Hypothalamus (tissue), 51 donors: ENCODE data around the gene MEIKIN.

Source experiments
- DNase-seq, 51 donors: peaks; one replicate each; lab custom pipeline; 2025; lab: John Stamatoyannopoulos, UW

The MEIKIN gene

GRCh38 chr5:131945551-131946168 is at the start of gene MEIKIN:
MEIKIN (minus strand) TSS chr5:131945663; CDS start chr5:131945505, 158 bp downstream.
- no peak for DNase-seq

GRCh38 chr5:131994533-131995226 is 49.2 kb upstream of the MEIKIN start:
- DNase-seq = no peak

DNA sequence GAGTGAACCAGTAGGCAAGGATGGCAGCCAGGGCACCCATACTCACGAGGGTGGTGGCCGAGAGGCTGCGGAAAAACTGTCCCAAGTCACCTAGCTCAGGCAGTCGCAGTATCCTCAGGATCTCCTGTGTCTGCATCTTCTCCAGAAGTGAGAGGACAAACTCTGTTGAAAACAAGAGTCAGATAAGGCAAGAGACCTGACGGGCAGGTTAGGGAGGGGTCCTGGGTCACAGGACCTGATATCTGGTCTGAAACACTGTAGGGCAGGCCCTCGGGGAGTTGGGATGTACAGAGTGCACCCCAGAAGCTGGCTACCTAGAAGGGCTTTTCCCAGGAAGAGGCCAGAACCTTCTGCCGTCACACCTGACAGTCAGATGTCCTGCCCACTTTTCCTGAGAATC is 48.6 kb upstream of the MEIKIN start:
- DNase-seq = no peak

GRCh38 chr5:131993676-131994075 is 48.2 kb upstream of the MEIKIN start:
- no peak for DNase-seq

GRCh38 chr5:131992370-131992769 is 46.9 kb upstream of the MEIKIN start:
- DNase-seq = no peak

DNA sequence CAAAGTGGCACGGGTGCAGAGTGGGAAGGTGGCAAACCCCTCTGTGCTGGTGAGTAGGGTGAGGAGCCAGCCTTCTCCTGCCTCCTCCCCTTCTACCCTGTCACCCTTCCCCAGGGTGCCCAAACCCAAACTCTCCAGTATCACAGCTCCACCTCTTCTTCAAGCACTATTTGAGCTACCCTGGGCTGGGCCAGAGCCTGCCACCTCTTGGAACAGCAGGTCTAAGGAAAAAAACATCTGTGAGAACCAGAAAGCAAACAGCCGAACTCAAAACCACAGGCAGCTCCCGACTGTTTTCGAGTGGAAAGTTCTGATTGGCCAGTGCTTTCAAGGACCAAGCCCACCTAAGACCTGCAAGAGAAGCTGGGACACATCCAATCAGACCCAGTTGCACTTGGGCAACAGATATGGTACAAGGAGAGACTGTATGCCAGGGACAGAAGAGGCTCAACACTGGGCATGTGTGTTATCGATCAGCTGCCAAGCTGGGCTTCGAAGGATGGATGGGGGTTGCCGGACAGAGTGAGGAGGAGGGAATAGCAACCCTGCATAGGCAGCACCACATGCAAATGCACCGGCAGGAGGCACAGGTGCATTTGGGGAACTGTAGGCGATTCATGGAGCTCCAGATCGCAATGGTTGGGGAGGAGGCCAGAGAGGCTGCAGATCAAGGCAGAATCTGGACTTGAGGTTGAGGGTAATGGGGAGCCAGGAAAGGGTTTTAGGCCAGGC is 46.3 kb upstream of the MEIKIN start:
- no peak for DNase-seq

DNA sequence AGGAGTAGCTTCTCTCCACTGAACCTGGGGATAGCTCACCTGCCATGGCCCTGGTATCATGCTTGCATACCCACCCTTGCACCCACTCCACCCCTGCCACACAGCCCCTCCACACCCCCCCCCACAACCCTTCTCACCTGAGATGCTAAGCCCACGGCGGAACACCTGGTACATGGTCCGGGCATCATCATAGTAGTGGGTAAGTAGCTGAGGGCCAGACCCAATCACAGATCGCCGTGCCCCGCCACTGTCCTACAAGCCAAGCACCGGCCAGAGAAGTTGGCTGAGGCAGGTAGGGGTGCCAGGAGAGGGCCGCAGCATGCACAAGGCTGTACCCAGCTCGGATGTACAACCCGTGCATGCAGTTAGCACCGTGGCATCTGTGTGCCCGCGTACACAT is 45.3 kb upstream of the MEIKIN start:
- DNase-seq = no peak

- DNase-seq = no peak
Observed at GRCh38 chr5:131988601-131989000, 43.1 kb upstream of the MEIKIN start.

DNA sequence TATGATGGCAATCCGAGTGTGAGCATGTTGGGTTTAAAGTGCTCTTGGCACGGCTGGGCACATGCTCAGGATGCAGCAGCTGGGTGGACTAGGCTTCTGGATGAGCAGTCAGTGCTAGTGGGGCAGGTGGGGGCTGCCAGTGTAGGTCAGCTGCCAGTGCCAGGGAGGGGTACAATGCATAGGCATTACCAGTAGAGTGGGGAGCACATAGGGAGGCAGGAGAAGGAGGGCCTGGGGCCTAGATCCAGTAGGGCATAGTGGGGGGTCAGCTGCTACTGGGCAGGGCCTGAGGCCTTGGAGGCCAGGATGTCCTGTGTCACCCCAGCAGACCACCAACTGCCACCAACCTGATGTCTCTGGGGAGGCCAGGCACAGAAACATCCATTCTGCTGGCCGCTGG is 41.8 kb upstream of the MEIKIN start:
- DNase-seq = no peak

- peak in 16 of 51 donors; percentile 10 to 61 (median 31) for DNase-seq
Observed at GRCh38 chr5:131986161-131986912, 40.9 kb upstream of the MEIKIN start.

GRCh38 chr5:131984956-131985665 is 39.6 kb upstream of the MEIKIN start:
- peak in 18 of 51 donors; percentile 13 to 59 (median 27) for DNase-seq

GRCh38 chr5:131983244-131983771 is 37.8 kb upstream of the MEIKIN start:
- DNase-seq = no peak

- no peak for DNase-seq
Observed at GRCh38 chr5:131981516-131981915, 36.1 kb upstream of the MEIKIN start.

DNA sequence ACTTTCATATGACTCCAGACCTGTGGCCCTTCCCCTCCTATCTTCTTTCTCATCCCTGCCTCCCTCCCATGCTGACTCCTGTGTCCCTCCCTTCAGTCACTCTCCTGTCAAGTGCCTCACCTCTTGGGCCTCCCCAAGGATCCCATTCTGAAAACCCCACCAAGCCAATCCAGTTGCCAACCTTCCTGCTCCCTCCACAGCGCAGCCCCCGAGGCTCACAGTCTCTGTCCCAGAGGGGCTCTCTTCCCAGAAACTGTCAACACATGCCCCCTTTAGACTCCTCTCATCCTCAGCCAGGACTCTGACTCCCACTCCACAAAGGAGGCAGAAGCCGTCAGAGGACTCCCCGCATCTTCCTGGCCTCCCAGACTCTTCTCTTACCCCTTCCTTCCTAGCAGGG is 35.2 kb upstream of the MEIKIN start:
- DNase-seq = no peak

DNA sequence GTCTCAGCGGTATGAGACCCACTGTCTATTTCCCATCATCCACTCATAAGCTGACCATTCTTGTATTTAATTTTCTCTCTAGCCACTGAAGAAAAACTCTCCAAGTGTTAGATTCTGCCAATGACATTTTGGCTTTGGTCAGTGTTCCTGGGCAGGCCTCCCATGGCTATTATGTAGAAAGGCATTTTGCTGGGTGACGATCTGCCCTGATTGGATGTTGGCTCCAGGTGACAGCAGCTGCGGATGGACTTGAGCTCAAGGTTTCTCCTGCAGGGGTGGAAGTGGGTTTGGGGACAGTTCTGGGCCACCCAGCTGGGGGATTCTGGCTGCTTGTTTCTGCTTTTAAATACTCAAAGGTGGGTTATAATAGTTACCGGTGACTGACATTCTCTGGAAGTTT is 34.4 kb upstream of the MEIKIN start:
- peak in 17 of 51 donors; percentile 13 to 69 (median 27) for DNase-seq

- peak in 1 of 51 donors; percentile 12 for DNase-seq
Observed at GRCh38 chr5:131977212-131977604, 31.7 kb upstream of the MEIKIN start.

DNA sequence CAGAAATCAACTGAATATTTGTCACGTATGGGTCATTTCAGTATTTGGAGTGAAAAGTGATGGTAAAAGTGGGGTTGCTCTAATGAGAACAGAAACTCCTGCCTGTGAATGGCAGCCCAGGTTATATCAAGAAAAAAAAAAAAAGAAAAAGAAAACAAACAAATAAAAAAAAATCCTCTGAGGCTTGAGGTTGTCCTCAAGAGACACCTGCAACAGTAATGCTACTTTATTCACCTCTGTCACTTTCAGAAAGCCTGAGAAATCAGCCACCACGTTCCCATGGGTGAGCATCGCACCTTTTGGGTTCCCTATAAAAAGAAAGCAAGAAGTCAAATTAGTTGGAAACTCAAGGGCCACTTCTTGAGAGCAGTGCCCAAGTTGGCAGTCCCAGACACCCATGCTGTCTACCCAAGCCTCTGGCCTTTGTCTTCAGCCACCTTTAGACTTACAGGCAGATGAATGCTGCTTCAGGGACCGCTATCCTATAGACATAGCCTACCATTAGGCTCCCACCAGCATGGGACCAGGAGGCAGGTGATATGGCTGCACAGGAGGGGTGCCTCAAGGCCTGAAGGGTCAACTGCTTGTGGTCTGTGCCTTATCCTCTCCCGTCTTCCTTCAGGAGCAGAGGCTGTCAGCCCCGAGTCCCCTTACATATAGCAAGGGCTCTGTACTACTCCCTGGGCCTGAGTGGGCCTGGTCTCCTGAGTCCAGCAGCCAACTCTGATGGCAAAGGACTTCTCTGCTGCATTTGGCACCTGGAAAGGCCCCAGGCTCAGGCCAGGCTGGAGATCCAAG is 31.1 kb upstream of the MEIKIN start:
- no peak for DNase-seq

DNA sequence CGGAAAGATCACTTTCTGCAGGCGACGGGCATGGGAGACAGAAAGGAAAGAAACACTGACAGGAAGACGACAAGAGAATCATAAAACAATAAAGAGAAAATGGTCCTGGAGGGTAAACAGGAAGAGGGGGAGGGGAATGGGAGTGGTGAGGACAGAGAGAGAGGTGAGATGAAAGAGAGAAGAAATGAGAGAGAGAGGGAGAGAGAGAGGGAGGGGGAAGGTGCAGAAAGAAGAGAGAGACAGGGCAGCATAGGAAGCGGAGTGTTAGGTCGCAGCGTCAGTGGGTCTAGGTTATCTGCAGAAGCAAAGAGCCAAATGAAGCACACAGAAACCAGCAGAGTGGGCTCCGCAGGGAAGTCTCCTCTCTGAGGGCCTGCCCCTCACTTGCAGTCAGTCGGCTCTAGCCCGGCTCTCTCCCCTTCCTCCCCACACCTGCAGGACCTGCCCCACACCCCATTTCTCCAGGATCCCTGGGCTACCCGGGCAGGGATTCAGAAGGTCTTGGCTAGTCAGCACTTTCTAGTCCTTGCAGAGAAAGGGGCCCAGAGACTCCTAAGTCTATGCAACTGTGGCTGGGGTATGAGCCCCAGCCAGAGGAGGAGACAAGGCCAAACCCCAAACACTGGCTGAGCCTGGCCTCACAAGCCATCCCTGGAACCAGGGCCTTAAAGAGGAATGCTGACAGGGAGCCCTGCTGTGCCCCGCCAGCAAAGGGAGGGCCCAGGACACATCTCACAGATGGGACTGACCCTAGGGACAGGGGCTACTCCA is 29.7 kb upstream of the MEIKIN start:
- no peak for DNase-seq

- DNase-seq = no peak
Observed at GRCh38 chr5:131974622-131974955, 29.1 kb upstream of the MEIKIN start.
